GM12801 (cell line): ENCODE data around the gene PPP4R4.

ENCODE experiments used
- TF ChIP-seq, protein P1 (sequence below): IDR thresholded peaks from one replicate; pipeline ENCODE4 v1.5.1; 2011; ENCODE audit warnings: control low read depth; ENCODE audit not compliant: insufficient read length; ENCODE audit errors: extremely low read depth

PPP4R4 gene

DNA sequence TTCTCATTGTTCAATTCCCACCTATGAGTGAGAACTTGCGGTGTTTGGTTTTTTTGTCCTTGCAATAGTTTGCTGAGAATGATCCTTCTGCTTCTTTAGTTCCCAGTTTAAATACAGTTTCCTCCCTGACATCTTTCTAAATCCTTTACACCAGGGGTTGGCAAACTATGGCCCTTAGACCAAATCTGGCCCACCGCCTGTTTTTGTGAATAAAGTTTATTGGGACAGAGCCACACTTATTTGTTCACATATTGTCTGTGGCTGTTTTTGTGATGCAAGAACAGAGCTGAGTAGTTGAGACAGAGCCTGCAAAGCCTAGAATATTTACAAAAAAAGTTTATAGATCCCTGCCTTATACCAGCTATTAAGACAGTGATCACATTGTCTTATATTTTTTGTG, 65.3 kb downstream of the PPP4R4 start:
- TF ChIP-seq, protein P1, sequence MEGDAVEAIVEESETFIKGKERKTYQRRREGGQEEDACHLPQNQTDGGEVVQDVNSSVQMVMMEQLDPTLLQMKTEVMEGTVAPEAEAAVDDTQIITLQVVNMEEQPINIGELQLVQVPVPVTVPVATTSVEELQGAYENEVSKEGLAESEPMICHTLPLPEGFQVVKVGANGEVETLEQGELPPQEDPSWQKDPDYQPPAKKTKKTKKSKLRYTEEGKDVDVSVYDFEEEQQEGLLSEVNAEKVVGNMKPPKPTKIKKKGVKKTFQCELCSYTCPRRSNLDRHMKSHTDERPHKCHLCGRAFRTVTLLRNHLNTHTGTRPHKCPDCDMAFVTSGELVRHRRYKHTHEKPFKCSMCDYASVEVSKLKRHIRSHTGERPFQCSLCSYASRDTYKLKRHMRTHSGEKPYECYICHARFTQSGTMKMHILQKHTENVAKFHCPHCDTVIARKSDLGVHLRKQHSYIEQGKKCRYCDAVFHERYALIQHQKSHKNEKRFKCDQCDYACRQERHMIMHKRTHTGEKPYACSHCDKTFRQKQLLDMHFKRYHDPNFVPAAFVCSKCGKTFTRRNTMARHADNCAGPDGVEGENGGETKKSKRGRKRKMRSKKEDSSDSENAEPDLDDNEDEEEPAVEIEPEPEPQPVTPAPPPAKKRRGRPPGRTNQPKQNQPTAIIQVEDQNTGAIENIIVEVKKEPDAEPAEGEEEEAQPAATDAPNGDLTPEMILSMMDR, result no peak

GRCh38 chr14:94244182-94244581, 70.1 kb downstream of the PPP4R4 start:
- TF ChIP-seq, protein P1, result no peak

GRCh38 chr14:94267352-94267751, 93.2 kb downstream of the PPP4R4 start:
- TF ChIP-seq, protein P1, result no peak

GRCh38 chr14:94269156-94269555, 95.0 kb downstream of the PPP4R4 start:
- TF ChIP-seq, protein P1, result no peak

- TF ChIP-seq, protein P1, result no peak
Measured at GRCh38 chr14:94278731-94279130, 104.6 kb downstream of the PPP4R4 start.

DNA sequence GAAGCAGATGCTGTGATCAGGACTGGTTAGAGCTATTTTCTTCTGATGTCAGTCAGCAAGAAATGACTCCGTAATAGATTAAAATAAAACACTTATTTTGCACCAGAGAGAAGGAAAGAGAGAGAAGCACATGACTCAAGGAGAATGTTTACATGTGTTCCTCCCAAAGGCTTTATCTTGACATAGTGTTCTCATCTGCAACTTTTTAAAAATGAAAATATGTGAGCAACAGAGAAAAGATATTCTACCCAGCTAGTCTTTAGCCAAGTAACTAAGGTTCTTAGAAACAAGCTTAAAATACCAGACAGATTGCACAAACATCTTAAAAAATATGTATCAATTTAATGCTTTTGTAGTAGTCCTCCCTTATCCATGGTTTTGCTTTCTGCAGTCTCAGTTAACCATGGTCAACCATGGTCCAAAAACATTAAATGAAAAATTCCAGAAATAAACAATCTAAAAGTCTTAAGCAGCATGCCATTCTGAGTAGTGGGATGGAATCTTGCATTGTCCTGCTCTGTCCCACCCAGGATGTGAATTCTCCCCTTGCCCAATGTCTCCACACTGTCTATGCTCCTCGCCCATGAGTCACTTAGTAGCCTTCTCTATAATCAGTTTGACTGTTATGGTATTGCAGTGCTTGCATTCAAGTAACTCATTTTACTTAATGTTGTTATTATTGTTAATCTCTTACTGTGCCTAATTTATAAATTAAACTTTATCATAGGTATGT, 109.0 kb downstream of the PPP4R4 start:
- TF ChIP-seq, protein P1, result no peak

DNA sequence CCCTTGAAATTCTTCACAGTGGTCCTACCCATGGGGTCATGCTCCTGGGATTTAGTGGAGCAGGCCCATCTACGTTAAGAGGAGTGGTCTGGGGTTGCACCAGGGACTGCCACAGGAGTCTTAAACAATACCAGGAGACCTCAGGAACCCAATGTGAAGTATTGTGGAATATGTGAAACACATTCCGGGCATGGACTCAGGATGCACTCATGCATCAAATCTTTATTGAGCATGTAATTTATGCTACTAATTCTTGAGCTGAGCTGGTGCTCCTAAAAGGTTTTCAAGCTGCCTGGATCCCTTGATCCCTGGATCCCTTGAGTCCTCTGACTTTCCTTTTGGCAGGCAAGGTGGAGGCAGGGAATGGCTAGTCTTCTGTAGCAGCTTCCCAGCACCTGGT, 110.1 kb downstream of the PPP4R4 start:
- TF ChIP-seq, protein P1, result no peak
